ENCODE measurements around the gene DCST1.

The DCST1 gene

DNA sequence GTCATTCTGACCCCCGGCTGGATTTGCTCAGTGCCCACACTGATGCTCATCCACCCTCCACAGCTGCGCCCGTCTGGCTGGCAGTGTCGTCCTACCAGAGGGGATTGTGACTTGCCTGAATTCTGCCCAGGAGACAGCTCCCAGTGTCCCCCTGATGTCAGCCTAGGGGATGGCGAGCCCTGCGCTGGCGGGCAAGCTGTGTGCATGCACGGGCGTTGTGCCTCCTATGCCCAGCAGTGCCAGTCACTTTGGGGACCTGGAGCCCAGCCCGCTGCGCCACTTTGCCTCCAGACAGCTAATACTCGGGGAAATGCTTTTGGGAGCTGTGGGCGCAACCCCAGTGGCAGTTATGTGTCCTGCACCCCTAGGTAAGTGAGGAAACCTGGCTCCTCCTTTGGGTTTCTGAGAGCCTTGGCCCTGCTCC lies 24.2 kb downstream of the DCST1 start:
- DNase-seq = no peak

- no peak for DNase-seq
These were observed 27.1 kb downstream of the DCST1 start for GRCh38 chr1:155060736-155061135.

GRCh38 chr1:155061381-155062150 lies 27.9 kb downstream of the DCST1 start:
- DNase-seq = peak; percentile 96

GRCh38 chr1:155062151-155062686 lies 28.6 kb downstream of the DCST1 start:
- DNase-seq = no peak

- DNase-seq = peak; percentile 78
These were observed 29.2 kb downstream of the DCST1 start for GRCh38 chr1:155062702-155063411.

DNA sequence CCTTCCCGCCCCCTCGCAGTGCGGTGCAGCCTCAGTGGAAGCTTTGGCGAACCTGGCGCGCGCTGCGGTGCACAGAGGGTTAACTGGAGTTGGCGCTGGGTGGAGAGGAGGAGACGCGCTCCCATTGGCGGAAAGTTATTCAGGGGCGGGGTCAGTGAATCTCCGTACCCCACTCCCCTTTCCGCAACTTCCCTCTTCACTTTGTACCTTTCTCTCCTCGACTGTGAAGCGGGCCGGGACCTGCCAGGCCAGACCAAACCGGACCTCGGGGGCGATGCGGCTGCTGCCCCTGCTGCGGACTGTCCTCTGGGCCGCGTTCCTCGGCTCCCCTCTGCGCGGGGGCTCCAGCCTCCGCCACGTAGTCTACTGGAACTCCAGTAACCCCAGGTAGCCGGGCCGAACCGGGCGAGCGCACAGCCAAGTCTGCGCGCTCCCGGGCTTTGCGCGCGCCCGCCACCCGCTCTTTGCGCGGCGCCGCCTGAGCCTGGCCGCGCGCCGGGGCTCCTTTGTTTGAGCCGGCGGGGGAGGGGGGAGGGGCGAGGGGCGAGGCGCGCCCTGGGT lies 30.0 kb downstream of the DCST1 start, which contains the start of gene EFNA4:
EFNA4 (plus strand) TSS at position 191 of the 561 bp plus-strand sequence; CDS start at position 275, 84 bp downstream.
- peak; percentile 88 for DNase-seq

GRCh38 chr1:155064111-155064831 lies 30.6 kb downstream of the DCST1 start:
- DNase-seq = peak; percentile 46

DNA sequence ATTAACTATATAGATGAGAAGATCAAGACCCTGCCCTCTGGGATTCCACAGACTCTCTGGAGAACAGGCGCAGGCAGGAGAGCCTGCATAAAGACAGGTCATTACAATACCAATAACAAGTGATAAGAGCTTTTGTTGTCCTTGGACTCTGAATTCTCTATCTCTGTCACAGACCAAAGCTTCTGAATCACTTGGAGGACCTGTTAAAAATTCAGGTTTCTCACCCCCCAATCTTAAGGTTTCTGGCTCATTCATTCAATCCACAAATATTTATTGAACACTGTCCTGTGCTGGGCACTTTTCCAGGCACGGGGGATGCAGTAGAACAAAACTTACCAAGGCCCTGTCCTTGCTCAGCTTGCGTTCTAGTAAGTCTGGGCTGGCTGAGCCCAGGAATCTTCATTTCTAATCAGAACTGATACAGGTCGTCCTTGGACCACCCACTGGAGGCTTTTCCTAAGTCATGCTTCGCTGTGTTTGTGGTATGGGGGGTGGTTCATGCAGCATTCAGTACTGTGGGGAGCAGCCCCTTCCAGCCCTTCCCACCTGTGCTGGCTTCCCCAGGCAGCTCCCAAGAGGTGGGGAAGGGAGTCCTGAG lies 31.3 kb downstream of the DCST1 start:
- DNase-seq = no peak

DNA sequence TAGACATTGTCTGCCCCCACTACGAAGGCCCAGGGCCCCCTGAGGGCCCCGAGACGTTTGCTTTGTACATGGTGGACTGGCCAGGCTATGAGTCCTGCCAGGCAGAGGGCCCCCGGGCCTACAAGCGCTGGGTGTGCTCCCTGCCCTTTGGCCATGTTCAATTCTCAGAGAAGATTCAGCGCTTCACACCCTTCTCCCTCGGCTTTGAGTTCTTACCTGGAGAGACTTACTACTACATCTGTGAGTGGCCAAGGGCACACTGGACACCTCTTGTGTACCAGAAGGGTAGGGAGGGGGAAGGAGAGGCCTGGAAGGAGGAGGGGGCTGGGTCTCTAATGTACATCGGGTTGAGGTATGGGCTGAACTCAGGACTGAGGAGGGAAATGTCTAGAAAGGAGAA lies 33.2 kb downstream of the DCST1 start:
- no peak for DNase-seq

DNA sequence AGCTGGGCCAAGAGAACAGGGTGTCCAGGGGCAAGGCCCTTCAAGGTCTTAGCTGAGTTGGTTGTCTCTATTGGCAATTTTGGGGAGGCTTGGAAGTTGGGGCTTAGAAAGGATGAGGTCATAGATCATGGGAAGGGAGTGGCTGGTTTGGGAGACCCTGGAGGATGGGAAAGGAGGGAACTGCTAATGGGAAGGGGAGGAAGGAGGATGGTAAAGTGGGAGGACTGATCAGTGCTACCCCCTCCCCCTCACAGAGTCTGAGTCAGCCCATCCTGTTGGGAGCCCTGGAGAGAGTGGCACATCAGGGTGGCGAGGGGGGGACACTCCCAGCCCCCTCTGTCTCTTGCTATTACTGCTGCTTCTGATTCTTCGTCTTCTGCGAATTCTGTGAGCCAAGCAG lies 35.0 kb downstream of the DCST1 start:
- no peak for DNase-seq

GRCh38 chr1:155069551-155070157 lies 36.0 kb downstream of the DCST1 start:
- DNase-seq = no peak

- DNase-seq = no peak
These were observed 36.6 kb downstream of the DCST1 start for GRCh38 chr1:155070158-155070621.

DNA sequence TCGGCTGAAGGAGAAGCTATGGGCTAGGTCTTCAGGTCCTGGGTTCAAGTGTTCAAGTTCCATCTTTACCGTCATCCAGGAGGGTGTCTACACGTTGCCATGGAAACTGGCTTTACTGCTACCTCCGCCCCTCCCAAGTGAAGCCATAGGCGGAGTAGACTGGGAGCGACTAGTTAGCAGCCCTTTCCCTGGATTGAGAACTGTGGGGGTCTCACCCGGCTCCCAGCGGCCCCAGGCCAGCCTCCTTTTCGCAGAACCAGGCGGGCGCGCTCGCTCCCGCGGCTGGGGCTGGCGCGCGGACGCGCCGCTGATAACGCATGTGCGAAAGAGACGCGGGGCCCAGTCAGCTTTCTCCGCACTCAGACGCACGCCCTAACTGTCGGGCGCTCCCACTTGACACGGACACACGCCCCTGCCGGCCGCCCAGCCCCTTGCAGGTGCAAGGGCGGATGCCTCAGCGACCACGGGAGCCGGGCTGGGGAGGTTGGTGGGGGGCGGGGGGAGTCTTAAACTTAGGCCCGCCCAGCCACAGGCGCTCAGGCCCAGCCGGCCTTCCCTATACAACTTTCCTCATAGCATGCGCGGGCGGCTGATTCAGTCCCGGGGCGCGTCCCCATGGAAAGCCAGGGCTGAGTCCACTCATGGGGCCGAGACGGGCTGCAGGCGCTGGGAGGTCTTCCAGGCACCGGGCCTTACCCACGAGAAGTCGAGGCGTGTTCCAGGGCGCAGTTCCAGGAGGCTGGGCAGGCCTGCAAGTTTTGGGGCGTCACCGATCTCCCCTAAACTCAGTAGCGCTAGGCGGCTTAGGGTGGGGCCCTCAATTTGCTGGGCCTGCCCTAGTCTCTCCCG lies 37.3 kb downstream of the DCST1 start:
- DNase-seq = peak; percentile 83

DNA sequence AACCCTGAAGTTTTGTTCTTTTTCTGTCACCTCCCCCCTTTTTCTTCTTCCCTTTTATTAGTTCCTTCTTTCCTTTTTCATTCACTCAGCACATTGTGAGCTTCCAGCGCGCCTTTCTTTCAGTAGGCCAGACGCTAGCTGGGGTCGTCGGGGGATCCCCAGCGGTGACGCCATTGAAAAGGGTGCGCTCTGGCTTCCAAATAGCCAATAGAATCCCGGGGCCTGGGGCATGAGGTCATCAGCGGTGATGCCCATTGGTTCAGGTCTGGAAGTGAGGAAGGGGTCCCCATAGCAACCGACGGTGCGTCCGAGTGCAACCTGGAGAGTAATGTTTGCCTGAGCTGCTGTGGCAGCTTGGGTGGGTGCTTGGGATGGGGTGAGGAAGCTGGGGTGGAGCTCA lies 38.1 kb downstream of the DCST1 start:
- no peak for DNase-seq

- DNase-seq = no peak
These were observed 39.1 kb downstream of the DCST1 start for GRCh38 chr1:155072531-155073289.

- no peak for DNase-seq
These were observed 40.0 kb downstream of the DCST1 start for GRCh38 chr1:155073377-155074242.

- DNase-seq = no peak
These were observed 41.9 kb downstream of the DCST1 start for GRCh38 chr1:155075535-155075934.

DNA sequence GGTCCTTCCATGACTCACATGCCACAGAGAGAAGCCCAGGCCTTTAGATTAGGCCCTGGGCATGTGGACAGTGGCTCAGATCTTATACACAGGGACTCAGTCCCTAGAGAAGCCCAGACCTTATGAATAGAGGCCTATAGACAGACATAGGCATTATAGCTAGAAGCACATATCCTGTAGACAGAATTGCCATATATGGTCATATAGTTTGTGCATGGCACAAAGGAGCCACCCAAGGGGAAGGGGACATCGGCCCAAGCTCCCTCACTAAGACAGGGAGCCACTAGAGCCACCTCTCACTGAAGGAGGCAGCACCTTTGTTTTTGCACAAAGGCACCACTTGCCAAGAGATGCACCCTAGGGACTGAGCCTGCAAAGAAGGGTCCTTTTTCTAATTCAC lies 42.7 kb downstream of the DCST1 start:
- no peak for DNase-seq

GRCh38 chr1:155077346-155077745 lies 43.7 kb downstream of the DCST1 start:
- DNase-seq = no peak
